HEK293 (cell line): ENCODE results near the gene ZNF664.

ENCODE experiments used
- CTCF ChIA-PET: fragments of 350-600 bp; formaldehyde crosslinking; extraction: SDS; loops from one replicate; lab custom pipeline; 2021; ENCODE audit warnings: antibody characterized with exemption; lab: Yijun Ruan, JAX
- POLR2A ChIA-PET: fragments of 300-600 bp; formaldehyde crosslinking; extraction: SDS; loops from one replicate; lab custom pipeline; 2020; ENCODE audit warnings: antibody characterized with exemption, inconsistent platforms; lab: Yijun Ruan, JAX
- H3K27ac ChIP-seq: fragments of 200-500 bp; sonication (Bioruptor generic); 2 replicates; pipeline ENCODE4 v1.5.1; 2014; ENCODE audit warnings: low read depth, low read length, control low read depth, inconsistent platforms; ENCODE audit errors: extremely low read depth
- H3K36me3 ChIP-seq, 2 experiments: fragments of 200-500 bp in 1 of 2; sonication (Bioruptor generic) in 1 of 2; 1 replicate in 1 of 2; 2 replicates in 1 of 2; pipeline ENCODE4 v1.5.1; 2014 to 2017; ENCODE audit warnings: inconsistent platforms in 2 of 2, low read length in 2 of 2; ENCODE audit not compliant: control insufficient read depth in 2 of 2, insufficient read depth in 1 of 2
- H3K4me1 ChIP-seq: fragments of 200-500 bp; sonication (Bioruptor generic); 2 replicates; pipeline ENCODE4 v1.5.1; 2014; ENCODE audit warnings: mild to moderate bottlenecking, low read length, inconsistent platforms; ENCODE audit not compliant: control insufficient read depth, insufficient read depth
- H3K4me3 ChIP-seq: 2 replicates; pipeline ENCODE4 v1.5.1; 2011; ENCODE audit warnings: low read depth, mild to moderate bottlenecking, control low read depth, low read length, moderate library complexity
- H3K9me3 ChIP-seq: fragments of 200-500 bp; sonication (Bioruptor generic); 2 replicates; pipeline ENCODE4 v1.5.1; 2014; ENCODE audit warnings: low read depth, low read length, inconsistent platforms; ENCODE audit not compliant: control insufficient read depth, insufficient read depth
- GLIS2 ChIP-seq: fragments of 450-650 bp; formaldehyde crosslinking; IDR thresholded peaks from 2 replicates; pipeline ENCODE4 v1.5.1; 2016; ENCODE audit warnings: missing biosample characterization, missing genetic modification characterization
- KLF7 ChIP-seq: fragments of 450-650 bp; formaldehyde crosslinking; IDR thresholded peaks from 2 replicates; pipeline ENCODE4 v1.5.1; 2016; ENCODE audit warnings: missing biosample characterization, missing genetic modification characterization, borderline replicate concordance
- ZNF157 ChIP-seq: fragments of 450-650 bp; formaldehyde crosslinking; IDR thresholded peaks from 2 replicates; pipeline ENCODE4 v1.5.1; 2016; ENCODE audit warnings: missing biosample characterization, missing genetic modification characterization
- ZNF600 ChIP-seq: fragments of 450-650 bp; formaldehyde crosslinking; IDR thresholded peaks from 2 replicates; pipeline ENCODE4 v1.5.1; 2016; ENCODE audit warnings: missing biosample characterization, missing genetic modification characterization
- ZNF654 ChIP-seq: fragments of 450-650 bp; formaldehyde crosslinking; IDR thresholded peaks from 2 replicates; pipeline ENCODE4 v1.5.1; 2016; ENCODE audit warnings: low read depth, missing biosample characterization, missing genetic modification characterization
- ZNF660 ChIP-seq: fragments of 450-650 bp; IDR thresholded peaks from 2 replicates; pipeline ENCODE4 v1.5.1; 2018; ENCODE audit warnings: missing biosample characterization, mild to moderate bottlenecking, missing genetic modification characterization
- ZSCAN23 ChIP-seq: fragments of 450-650 bp; formaldehyde crosslinking; IDR thresholded peaks from 2 replicates; pipeline ENCODE4 v1.5.1; 2016; ENCODE audit warnings: missing biosample characterization, missing genetic modification characterization
- TF ChIP-seq, protein P1 (sequence below): fragments of 450-650 bp; IDR thresholded peaks from 2 replicates; pipeline ENCODE4 v1.5.1; 2018; ENCODE audit warnings: missing biosample characterization, mild to moderate bottlenecking, missing genetic modification characterization
- TF ChIP-seq, protein P2 (sequence below): fragments of 450-650 bp; formaldehyde crosslinking; IDR thresholded peaks from 2 replicates; pipeline ENCODE4 v1.5.1; 2016; ENCODE audit warnings: missing biosample characterization, missing genetic modification characterization
- TF ChIP-seq, protein P3 (sequence below): fragments of 450-650 bp; formaldehyde crosslinking; IDR thresholded peaks from 2 replicates; pipeline ENCODE4 v1.5.1; 2016; ENCODE audit warnings: missing biosample characterization, missing genetic modification characterization
- TF ChIP-seq, protein P4 (sequence below): fragments of 450-650 bp; formaldehyde crosslinking; IDR thresholded peaks from 2 replicates; pipeline ENCODE4 v1.5.1; 2016; ENCODE audit warnings: missing biosample characterization, missing genetic modification characterization

Gene ZNF664

DNA sequence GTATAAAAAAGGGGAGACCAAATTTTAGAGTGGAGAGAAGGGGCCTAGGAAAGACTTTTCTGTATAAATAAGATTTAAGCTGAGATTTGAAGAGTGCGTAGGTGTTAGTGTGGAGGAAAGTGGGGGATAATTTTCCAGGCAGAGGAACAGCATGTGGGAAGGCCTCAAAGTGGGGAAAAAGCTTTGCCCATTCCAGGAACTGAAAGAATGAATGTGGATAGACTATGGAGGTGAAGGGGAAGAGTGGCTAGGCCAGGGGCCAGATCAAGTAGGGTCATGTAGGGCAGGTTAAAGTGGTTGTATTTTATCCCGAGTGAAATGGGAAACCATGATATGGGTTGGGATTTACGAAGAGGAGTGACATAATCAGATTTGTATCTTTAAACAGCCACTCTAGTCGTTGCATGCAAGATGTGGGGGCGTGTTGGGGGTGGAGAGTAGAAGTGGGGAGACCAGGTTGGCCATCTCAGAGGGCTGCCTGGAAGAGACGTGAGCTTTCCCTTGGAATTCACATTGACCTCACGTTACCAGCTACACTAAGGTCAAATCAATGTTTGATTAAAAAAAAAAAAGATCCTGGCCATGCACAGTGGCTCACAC, 3.3 kb downstream of the ZNF664 start (continued):
- TF ChIP-seq, protein P1, sequence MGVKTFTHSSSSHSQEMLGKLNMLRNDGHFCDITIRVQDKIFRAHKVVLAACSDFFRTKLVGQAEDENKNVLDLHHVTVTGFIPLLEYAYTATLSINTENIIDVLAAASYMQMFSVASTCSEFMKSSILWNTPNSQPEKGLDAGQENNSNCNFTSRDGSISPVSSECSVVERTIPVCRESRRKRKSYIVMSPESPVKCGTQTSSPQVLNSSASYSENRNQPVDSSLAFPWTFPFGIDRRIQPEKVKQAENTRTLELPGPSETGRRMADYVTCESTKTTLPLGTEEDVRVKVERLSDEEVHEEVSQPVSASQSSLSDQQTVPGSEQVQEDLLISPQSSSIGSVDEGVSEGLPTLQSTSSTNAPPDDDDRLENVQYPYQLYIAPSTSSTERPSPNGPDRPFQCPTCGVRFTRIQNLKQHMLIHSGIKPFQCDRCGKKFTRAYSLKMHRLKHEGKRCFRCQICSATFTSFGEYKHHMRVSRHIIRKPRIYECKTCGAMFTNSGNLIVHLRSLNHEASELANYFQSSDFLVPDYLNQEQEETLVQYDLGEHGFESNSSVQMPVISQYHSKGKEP (tag by site-specific recombination): no peak
- TF ChIP-seq, protein P2, sequence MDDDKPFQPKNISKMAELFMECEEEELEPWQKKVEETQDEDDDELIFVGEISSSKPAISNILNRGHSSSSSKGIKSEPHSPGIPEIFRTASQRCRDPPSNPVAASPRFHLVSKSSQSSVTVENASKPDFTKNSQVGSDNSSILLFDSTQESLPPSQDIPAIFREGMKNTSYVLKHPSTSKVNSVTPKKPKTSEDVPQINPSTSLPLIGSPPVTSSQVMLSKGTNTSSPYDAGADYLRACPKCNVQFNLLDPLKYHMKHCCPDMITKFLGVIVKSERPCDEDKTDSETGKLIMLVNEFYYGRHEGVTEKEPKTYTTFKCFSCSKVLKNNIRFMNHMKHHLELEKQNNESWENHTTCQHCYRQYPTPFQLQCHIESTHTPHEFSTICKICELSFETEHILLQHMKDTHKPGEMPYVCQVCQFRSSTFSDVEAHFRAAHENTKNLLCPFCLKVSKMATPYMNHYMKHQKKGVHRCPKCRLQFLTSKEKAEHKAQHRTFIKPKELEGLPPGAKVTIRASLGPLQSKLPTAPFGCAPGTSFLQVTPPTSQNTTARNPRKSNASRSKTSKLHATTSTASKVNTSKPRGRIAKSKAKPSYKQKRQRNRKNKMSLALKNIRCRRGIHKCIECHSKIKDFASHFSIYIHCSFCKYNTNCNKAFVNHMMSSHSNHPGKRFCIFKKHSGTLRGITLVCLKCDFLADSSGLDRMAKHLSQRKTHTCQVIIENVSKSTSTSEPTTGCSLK (tag by site-specific recombination): no peak

DNA sequence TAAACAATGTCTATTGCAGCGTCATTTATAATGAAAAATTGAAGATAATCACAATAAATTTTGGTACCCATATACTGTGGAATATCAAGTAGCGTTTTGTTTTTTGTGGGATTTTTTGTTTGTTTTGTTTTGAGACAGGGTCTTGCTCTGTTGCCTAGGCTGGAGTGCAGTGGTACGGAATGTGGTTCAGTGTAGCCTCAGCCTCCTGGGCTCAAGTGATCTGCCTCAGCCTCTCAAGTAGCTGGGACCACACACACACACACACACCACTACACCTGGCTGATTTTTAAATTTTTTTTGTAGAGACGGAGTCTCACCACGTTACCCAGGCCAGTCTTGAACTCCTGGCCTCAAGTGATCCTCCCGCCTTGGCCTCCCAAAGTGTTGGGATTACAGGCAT, 6.6 kb downstream of the ZNF664 start:
- ChIA-PET CTCF (no interaction called here), POLR2A (no interaction called here)
- Histone ChIP-seq H3K36me3 (peaks cover 30 to 43% of the 10 kb centered on the region in 2 experiments), H3K4me1 (peaks cover 6% of the 10 kb centered on the region), H3K4me3 (no peak overlapping the region), H3K9me3 (no peaks in the 10 kb centered on the region), H3K27ac (no peak overlapping the region)
- TF ChIP-seq ZNF157 (tag by site-specific recombination) (no peak), ZNF600 (tag by site-specific recombination) (peak; percentile 90)

DNA sequence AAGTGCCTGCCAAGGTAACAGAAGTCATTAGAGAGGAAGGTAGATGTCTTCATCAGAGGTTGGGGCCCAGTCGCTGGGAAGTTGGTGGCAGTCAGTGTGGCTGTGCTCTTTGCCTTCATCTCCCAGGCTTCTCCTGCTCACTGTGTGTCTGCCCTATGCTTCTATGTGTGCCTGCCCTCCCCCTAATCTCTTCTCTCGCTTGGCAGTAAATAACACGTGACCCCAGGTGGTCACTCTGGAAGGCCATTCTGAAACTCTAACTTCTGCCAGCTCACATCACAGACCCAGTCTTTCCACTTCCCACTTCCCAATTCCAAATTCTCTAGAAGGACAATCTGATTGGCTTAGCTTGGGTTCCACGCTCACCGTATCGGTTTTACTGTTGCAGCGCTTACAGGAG, 9.3 kb downstream of the ZNF664 start:
- H3K4me1 ChIP-seq: peaks cover 4% of the 10 kb centered on the region; the same call in 1 of the 2 replicates
- no peak overlapping the region for H3K27ac ChIP-seq
- H3K4me3 ChIP-seq: no peak overlapping the region
- peaks cover 8 to 26% of the 10 kb centered on the region in 2 experiments for H3K36me3 ChIP-seq
- TF ChIP-seq KLF7 (tag by site-specific recombination) (no peak), ZSCAN23 (tag by site-specific recombination) (no peak)
- CTCF ChIA-PET: interaction anchor here (1.7 kb wide), 1 partner anchor 18 kb away, joined by 3 read pairs; no protein-coding TSS in a partner anchor
- no peaks in the 10 kb centered on the region for H3K9me3 ChIP-seq
- POLR2A ChIA-PET: interaction anchor here (0.6 kb wide), 1 partner anchor 224 kb away, joined by 4 read pairs; no protein-coding TSS in a partner anchor

DNA sequence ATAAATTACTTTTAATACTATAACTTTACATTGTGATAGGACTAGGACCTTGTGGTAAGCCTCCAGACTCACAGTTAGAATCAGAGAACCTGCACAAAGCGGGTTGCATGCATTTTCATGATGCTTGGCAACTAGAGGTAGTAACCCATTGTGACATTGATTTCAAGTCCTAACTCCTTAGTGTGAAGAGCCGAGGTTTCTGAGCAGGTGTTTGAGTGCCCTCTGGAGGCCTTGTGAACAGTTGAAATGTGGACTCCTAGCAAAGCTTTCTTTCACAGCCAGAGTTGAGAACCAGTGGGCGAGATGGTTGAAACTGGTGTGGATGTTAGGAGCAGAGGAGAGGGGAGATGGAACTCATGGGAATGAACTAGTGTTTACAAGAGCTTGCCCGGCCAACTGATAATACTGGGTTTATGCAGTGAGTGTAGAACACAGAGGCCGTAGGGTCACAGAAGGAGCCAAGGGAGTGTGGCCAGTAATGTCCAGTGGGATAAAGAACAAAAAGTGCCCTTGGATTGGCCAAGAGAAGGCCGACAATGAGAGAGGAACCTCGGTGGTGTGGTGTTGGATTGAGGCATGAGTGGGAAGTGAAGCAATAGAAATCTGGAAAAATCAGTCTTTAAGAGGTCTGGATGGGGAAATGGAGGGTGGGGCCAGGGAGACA, 10.9 kb downstream of the ZNF664 start:
- POLR2A ChIA-PET: no interaction called here
- Histone ChIP-seq H3K36me3 (peaks cover 18 to 39% of the 10 kb centered on the region in 2 experiments), H3K9me3 (no peaks in the 10 kb centered on the region), H3K4me3 (no peak overlapping the region), H3K27ac (no peak overlapping the region), H3K4me1 (peaks cover 4% of the 10 kb centered on the region; the same call in 1 of the 2 replicates)
- TF ChIP-seq, protein P3, sequence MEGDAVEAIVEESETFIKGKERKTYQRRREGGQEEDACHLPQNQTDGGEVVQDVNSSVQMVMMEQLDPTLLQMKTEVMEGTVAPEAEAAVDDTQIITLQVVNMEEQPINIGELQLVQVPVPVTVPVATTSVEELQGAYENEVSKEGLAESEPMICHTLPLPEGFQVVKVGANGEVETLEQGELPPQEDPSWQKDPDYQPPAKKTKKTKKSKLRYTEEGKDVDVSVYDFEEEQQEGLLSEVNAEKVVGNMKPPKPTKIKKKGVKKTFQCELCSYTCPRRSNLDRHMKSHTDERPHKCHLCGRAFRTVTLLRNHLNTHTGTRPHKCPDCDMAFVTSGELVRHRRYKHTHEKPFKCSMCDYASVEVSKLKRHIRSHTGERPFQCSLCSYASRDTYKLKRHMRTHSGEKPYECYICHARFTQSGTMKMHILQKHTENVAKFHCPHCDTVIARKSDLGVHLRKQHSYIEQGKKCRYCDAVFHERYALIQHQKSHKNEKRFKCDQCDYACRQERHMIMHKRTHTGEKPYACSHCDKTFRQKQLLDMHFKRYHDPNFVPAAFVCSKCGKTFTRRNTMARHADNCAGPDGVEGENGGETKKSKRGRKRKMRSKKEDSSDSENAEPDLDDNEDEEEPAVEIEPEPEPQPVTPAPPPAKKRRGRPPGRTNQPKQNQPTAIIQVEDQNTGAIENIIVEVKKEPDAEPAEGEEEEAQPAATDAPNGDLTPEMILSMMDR (tag by site-specific recombination): peak; percentile 47; the same call in 1 of the 2 replicates
- TF ChIP-seq ZNF660 (tag by site-specific recombination) (peak; percentile 57; the same call in 1 of the 2 replicates), GLIS2 (tag by site-specific recombination) (no peak), ZNF654 (peak; percentile 65)
- TF ChIP-seq, protein P4, sequence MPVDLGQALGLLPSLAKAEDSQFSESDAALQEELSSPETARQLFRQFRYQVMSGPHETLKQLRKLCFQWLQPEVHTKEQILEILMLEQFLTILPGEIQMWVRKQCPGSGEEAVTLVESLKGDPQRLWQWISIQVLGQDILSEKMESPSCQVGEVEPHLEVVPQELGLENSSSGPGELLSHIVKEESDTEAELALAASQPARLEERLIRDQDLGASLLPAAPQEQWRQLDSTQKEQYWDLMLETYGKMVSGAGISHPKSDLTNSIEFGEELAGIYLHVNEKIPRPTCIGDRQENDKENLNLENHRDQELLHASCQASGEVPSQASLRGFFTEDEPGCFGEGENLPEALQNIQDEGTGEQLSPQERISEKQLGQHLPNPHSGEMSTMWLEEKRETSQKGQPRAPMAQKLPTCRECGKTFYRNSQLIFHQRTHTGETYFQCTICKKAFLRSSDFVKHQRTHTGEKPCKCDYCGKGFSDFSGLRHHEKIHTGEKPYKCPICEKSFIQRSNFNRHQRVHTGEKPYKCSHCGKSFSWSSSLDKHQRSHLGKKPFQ (tag by site-specific recombination): 0 out of 2 replicates have a peak, but pooled peaks have one; percentile 17
- CTCF ChIA-PET: interaction anchor here (0.7 to 4.7 kb wide), 10 partner anchors 8 to 187 kb away, joined by 3 to 19 read pairs (median 3); no protein-coding TSS in a partner anchor
